Calu3 (cell line): ENCODE results near the gene CARD10. TPM values are rescaled to one million over a fixed set of nuclear protein-coding genes. Genes with fewer than 3 reads are reported as not detected.

Experiments
- BruUV-seq: library from RNA; stranded (reverse); fragments of 400-500 nt; replicated peaks from 2 replicates; lab custom pipeline; 2021; lab: Mats Ljungman, UMichigan
- CTCF ChIA-PET: fragments of 300-600 bp; sonication (Branson Sonifier 250); formaldehyde crosslinking; loops from one replicate; lab custom pipeline; 2022; ENCODE audit warnings: antibody characterized with exemption; lab: Charles Lee
- DNase-seq: peaks from one replicate; pipeline ENCODE4 v3.0.0; 2022
- H3K27ac Mint-ChIP-seq: one replicate; pipeline ENCODE4 v1.8.0; 2022; ENCODE audit warnings: mixed read lengths; ENCODE audit not compliant: unreplicated experiment
- H3K27me3 Mint-ChIP-seq: one replicate; pipeline ENCODE4 v1.8.0; 2022; ENCODE audit warnings: mixed read lengths; ENCODE audit not compliant: unreplicated experiment
- H3K36me3 Mint-ChIP-seq: one replicate; pipeline ENCODE4 v1.8.0; 2022; ENCODE audit warnings: mild to moderate bottlenecking, moderate library complexity, mixed read lengths; ENCODE audit not compliant: insufficient read depth, unreplicated experiment
- H3K4me1 Mint-ChIP-seq: one replicate; pipeline ENCODE4 v1.8.0; 2022; ENCODE audit warnings: mild to moderate bottlenecking, low read depth, mixed read lengths; ENCODE audit not compliant: unreplicated experiment
- H3K4me3 Mint-ChIP-seq: one replicate; pipeline ENCODE4 v1.8.0; 2022; ENCODE audit warnings: mild to moderate bottlenecking, low read depth, moderate library complexity, mixed read lengths; ENCODE audit not compliant: unreplicated experiment
- H3K9me3 Mint-ChIP-seq: one replicate; pipeline ENCODE4 v1.8.0; 2022; ENCODE audit warnings: low read depth, mixed read lengths; ENCODE audit not compliant: unreplicated experiment
- CTCF ChIP-seq: fragments of 200-600 bp; IDR thresholded peaks from one replicate; pipeline ENCODE4 v1.8.0; 2022; ENCODE audit warnings: antibody characterized with exemption; ENCODE audit not compliant: unreplicated experiment
- intact Hi-C: fragments of 100-400 bp; cut with micrococcal nuclease; formaldehyde crosslinking; loops from one replicate; pipeline ENCODE4 v1.10.0; 2022; ENCODE audit not compliant: unreplicated experiment
- total RNA-seq: library from RNA; stranded (reverse); gene quantifications from 2 replicates; pipeline ENCODE4 v1.2.3, GENCODE V29; 2022

Gene CARD10
- total RNA-seq, 1 experiment from 2014 or later, result 49.2 TPM

GRCh38 chr22:37560608-37561211 is 41.5 kb upstream of the CARD10 start:
- BruUV-seq, result no TSS peak
- peaks cover 82% of the 10 kb centered on the region for H3K4me1 Mint-ChIP-seq
- H3K27me3 Mint-ChIP-seq, result no peaks in the 10 kb centered on the region
- intact Hi-C loops, result no loop called here
- peaks cover 94% of the 10 kb centered on the region for H3K36me3 Mint-ChIP-seq
- TF ChIP-seq CTCF, result no peak
- peak overlapping the region; percentile 87 for H3K4me3 Mint-ChIP-seq
- DNase-seq, result peak; percentile 71
- H3K9me3 Mint-ChIP-seq, result no peaks in the 10 kb centered on the region
- H3K27ac Mint-ChIP-seq, result peak overlapping the region; percentile 100
- CTCF ChIA-PET, result interaction anchor here (0.6 to 1.9 kb wide), 9 partner anchors 11 to 103 kb away, joined by 3 to 17 read pairs (median 5); no protein-coding TSS in a partner anchor

- H3K9me3 Mint-ChIP-seq, result no peaks in the 10 kb centered on the region
- peak within 1 kb of the TSS; percentile 87 for H3K4me3 Mint-ChIP-seq
- intact Hi-C loops, result no loop called here
- CTCF ChIA-PET, result interaction anchor here (0.6 to 1.3 kb wide), 3 partner anchors 10 to 102 kb away, joined by 3 to 6 read pairs (median 3); no protein-coding TSS in a partner anchor
- no TSS peak for BruUV-seq
- TF ChIP-seq CTCF, result no peak
- peak; percentile 71 for DNase-seq
- no peaks in the 10 kb centered on the region for H3K27me3 Mint-ChIP-seq
- peaks cover 89% of the 10 kb centered on the region for H3K36me3 Mint-ChIP-seq
- peak within 1 kb of the TSS; percentile 100 for H3K27ac Mint-ChIP-seq
- peaks cover 78% of the 10 kb centered on the region for H3K4me1 Mint-ChIP-seq
These were observed 40.8 kb upstream of the CARD10 start, which contains the start of gene CDC42EP1 for GRCh38 chr22:37559901-37560607. CDC42EP1 (plus strand) TSS chr22:37560480; CDS start chr22:37566350, 5,870 bp downstream.

GRCh38 chr22:37559521-37559900 is 40.3 kb upstream of the CARD10 start:
- Mint-ChIP-seq H3K4me1 (peaks cover 73% of the 10 kb centered on the region), H3K27me3 (no peaks in the 10 kb centered on the region), H3K36me3 (peaks cover 84% of the 10 kb centered on the region), H3K27ac (peak overlapping the region; percentile 90), H3K4me3 (peak overlapping the region; percentile 87), H3K9me3 (no peaks in the 10 kb centered on the region)
- intact Hi-C loops, result no loop called here
- TF ChIP-seq CTCF, result no peak
- TSS peak; percentile 71 for BruUV-seq
- CTCF ChIA-PET, result interaction anchor here (1.2 to 1.3 kb wide), 2 partner anchors 10 to 18 kb away, joined by 3 to 6 read pairs; no protein-coding TSS in a partner anchor
- no peak for DNase-seq

- DNase-seq, result no peak
- no TSS peak for BruUV-seq
- Mint-ChIP-seq H3K4me1 (peaks cover 66% of the 10 kb centered on the region), H3K27me3 (no peaks in the 10 kb centered on the region), H3K4me3 (peak overlapping the region; percentile 87), H3K36me3 (peaks cover 77% of the 10 kb centered on the region), H3K9me3 (no peaks in the 10 kb centered on the region), H3K27ac (peak overlapping the region; percentile 90)
- TF ChIP-seq CTCF, result no peak
- CTCF ChIA-PET, result interaction anchor here (1.0 to 2.0 kb wide), 2 partner anchors 11 to 16 kb away, joined by 5 to 6 read pairs; no protein-coding TSS in a partner anchor
- intact Hi-C loops, result no loop called here
These were observed 39.6 kb upstream of the CARD10 start for GRCh38 chr22:37558815-37559214.
